ENCODE measurements around the gene CA9. TPM values are rescaled to one million over a fixed set of nuclear protein-coding genes. Genes with fewer than 3 reads are reported as not detected.

The CA9 gene
- total and polyA plus RNA-seq, 2 donors (not counting 3 experiments of a cell fraction or from before 2014, with no cell fraction given): 0.18 TPM; not detected in 1

DNA sequence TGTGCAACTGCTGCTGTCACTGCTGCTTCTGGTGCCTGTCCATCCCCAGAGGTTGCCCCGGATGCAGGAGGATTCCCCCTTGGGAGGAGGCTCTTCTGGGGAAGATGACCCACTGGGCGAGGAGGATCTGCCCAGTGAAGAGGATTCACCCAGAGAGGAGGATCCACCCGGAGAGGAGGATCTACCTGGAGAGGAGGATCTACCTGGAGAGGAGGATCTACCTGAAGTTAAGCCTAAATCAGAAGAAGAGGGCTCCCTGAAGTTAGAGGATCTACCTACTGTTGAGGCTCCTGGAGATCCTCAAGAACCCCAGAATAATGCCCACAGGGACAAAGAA, 265 bp downstream of the CA9 start:
- H3K9me3 ChIP-seq (replicated peaks; ENCODE audit: control insufficient read depth, insufficient read depth, low read length): no peaks in the 10 kb centered on the region
- H4K20me1 ChIP-seq (replicated peaks; ENCODE audit: control insufficient read depth, extremely low read depth, insufficient read depth, low read length): no peaks in the 10 kb centered on the region
- peaks cover 5% of the 10 kb centered on the region for H3K4me1 ChIP-seq (ENCODE audit: control insufficient read depth, extremely low read depth, insufficient read depth, low read length)
- no peaks in the 10 kb centered on the region for H3K9me1 ChIP-seq (replicated peaks; ENCODE audit: control insufficient read depth, extremely low read depth, insufficient read depth, low read length)
- intact Hi-C loops (cut with micrococcal nuclease) (no loop called here), dilution Hi-C loops (cut with MboI; ENCODE audit: extremely low pct_ligation_motif_present, low sequenced_read_pairs) (no loop called here)
- no peak overlapping the region for H3K4me3 ChIP-seq (replicated peaks in 1 of 3; ENCODE audit: insufficient read depth in 1 of 3, low read depth in 1 of 3, low read length in 3 of 3)
- FAIRE-seq: no peak
- BruUV-seq (replicated peaks): no TSS peak
- H3K27ac ChIP-seq (ENCODE audit: insufficient read depth, low read depth, low read length): no peak overlapping the region
- TF ChIP-seq MYC (IDR thresholded peaks at IDR 0.05; ENCODE audit: low read depth, low read length): no peak
- no peak for TF ChIP-seq JUN (IDR thresholded peaks at IDR 0.05; ENCODE audit: borderline replicate concordance, insufficient read depth, insufficient read length, low read depth)
- TF ChIP-seq FOS (IDR thresholded peaks at IDR 0.05; ENCODE audit: borderline replicate concordance, insufficient read depth, low read length): no peak
- no peak for TF ChIP-seq POLR2AphosphoS5 (IDR thresholded peaks at IDR 0.05; ENCODE audit: insufficient read depth, low read depth, low read length)
- TF ChIP-seq, protein P1, sequence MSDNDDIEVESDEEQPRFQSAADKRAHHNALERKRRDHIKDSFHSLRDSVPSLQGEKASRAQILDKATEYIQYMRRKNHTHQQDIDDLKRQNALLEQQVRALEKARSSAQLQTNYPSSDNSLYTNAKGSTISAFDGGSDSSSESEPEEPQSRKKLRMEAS (IDR thresholded peaks at IDR 0.05; ENCODE audit: insufficient read depth, insufficient read length): no peak
- TF ChIP-seq, protein P2, sequence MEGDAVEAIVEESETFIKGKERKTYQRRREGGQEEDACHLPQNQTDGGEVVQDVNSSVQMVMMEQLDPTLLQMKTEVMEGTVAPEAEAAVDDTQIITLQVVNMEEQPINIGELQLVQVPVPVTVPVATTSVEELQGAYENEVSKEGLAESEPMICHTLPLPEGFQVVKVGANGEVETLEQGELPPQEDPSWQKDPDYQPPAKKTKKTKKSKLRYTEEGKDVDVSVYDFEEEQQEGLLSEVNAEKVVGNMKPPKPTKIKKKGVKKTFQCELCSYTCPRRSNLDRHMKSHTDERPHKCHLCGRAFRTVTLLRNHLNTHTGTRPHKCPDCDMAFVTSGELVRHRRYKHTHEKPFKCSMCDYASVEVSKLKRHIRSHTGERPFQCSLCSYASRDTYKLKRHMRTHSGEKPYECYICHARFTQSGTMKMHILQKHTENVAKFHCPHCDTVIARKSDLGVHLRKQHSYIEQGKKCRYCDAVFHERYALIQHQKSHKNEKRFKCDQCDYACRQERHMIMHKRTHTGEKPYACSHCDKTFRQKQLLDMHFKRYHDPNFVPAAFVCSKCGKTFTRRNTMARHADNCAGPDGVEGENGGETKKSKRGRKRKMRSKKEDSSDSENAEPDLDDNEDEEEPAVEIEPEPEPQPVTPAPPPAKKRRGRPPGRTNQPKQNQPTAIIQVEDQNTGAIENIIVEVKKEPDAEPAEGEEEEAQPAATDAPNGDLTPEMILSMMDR (IDR thresholded peaks at IDR 0.05; ENCODE audit: extremely low read depth in 1 of 2, insufficient read depth in 1 of 2, low read depth in 1 of 2, low read length in 2 of 2): no peak
- TF ChIP-seq GATA2 (IDR thresholded peaks at IDR 0.05; ENCODE audit: insufficient read depth, insufficient read length, low read depth, low read length): no peak
- TF ChIP-seq POLR2A (IDR thresholded peaks at IDR 0.05; ENCODE audit: low read depth, low read length): no peak
- no peak for TF ChIP-seq EZH2 (IDR thresholded peaks at IDR 0.05; ENCODE audit: borderline replicate concordance, low read depth, low read length, severe bottlenecking)
- no peak overlapping the region for H3K4me2 ChIP-seq (ENCODE audit: insufficient read depth, low read length)
- no peak for DNase-seq (ENCODE audit: low read depth, low spot score)
- POLR2A ChIA-PET: no interaction called here
- H3K27me3 ChIP-seq (ENCODE audit: control insufficient read depth in 2 of 2, insufficient read depth in 2 of 2, low read length in 2 of 2): peaks cover 3 to 11% of the 10 kb centered on the region in 2 experiments
- no peak overlapping the region for H3K9ac ChIP-seq (replicated peaks; ENCODE audit: extremely low read depth, insufficient read depth, low read length)
- no peak overlapping the region for H2AFZ ChIP-seq (ENCODE audit: low read depth, low read length)
- H3K36me3 ChIP-seq (ENCODE audit: control insufficient read depth in 2 of 2, extremely low read depth in 1 of 2, insufficient read depth in 2 of 2, low read length in 2 of 2): no peaks in the 10 kb centered on the region
- H3K79me2 ChIP-seq (ENCODE audit: control insufficient read depth, insufficient read depth, low read length): no peaks in the 10 kb centered on the region
- CTCF ChIA-PET: interaction anchor here (0.9 to 2.3 kb wide), 4 partner anchors 9 to 23 kb away, joined by 3 to 15 read pairs (median 5); partner anchors contain the start of gene ARHGEF39
